Ovary (tissue), 9 donors: ENCODE measurements around the gene RMDN2. TPM values are rescaled to one million over a fixed set of nuclear protein-coding genes. Genes with fewer than 3 reads are reported as not detected.

Experiments used
- DNase-seq, 5 donors: peaks; one replicate each; pipeline ENCODE4 v3.0.0-alpha.2; 2019 to 2020
- H3K27ac ChIP-seq, 2 donors: fragments of 200-600 bp; one replicate each; pipeline versions ENCODE4 v1.5.1 to v1.8.0; 2019 to 2022
- H3K27me3 ChIP-seq: fragments of 200-600 bp; one replicate; pipeline ENCODE4 v1.8.0; 2022
- H3K36me3 ChIP-seq: fragments of 200-600 bp; sonication (generic); one replicate; pipeline ENCODE4 v1.5.1; 2019
- H3K4me1 ChIP-seq: one replicate; pipeline ENCODE4 v1.8.1; 2013; ENCODE audit warnings: mild to moderate bottlenecking, moderate library complexity; ENCODE audit not compliant: insufficient read depth
- H3K4me3 ChIP-seq: fragments of 200-600 bp; sonication (generic); one replicate; pipeline ENCODE4 v1.5.1; 2017
- H3K9me3 ChIP-seq, 2 donors: fragments of 200-600 bp in 1 of 2; sonication (generic) in 1 of 2; one replicate each; pipeline versions ENCODE4 v1.5.1 to v1.8.1; 2013 to 2019; ENCODE audit warnings: mild to moderate bottlenecking in 1 of 2, moderate library complexity in 1 of 2
- EP300 ChIP-seq: sonication (generic); formaldehyde crosslinking; IDR thresholded peaks from one replicate; pipeline ENCODE4 v1.6.1; 2017; ENCODE audit warnings: antibody characterized with exemption
- POLR2A ChIP-seq: fragments of 450-650 bp; IDR thresholded peaks from one replicate; pipeline ENCODE4 v1.6.1; 2017; ENCODE audit warnings: antibody characterized with exemption, mild to moderate bottlenecking, moderate library complexity
- WGBS, 3 donors: extraction: QIAGEN DNeasy Blood & Tissue Kit in 1 of 3; methylation state at CpG; one replicate each; pipeline versions ENCODE4 v1.1.5 to v1.1.7; 2013 to 2017; 5-methylcytosine and 5-hydroxymethylcytosine counted together
- intact Hi-C, 4 donors: fragments of 100-400 bp; cut with DNase I; formaldehyde crosslinking; loops; one replicate each; pipeline versions ENCODE4 v1.11.0 to v1.15.1; 2022 to 2023
- polyA plus RNA-seq, 2 donors: library from polyadenylated mRNA; stranded (reverse); fragments of 200-250 nt in 1 of 2; fragments of 350-450 nt in 1 of 2; fragmentation: Illumina TruSeq in 1 of 2; extraction: RNeasy Lipid Tissue Mini Kit (QIAGEN cat#74804) in 1 of 2; gene quantifications; one replicate each; pipeline ENCODE4 v1.2.3, GENCODE V29; 2013 to 2014
- total RNA-seq, 7 donors: library from RNA; depleted of rRNA in 2 of 7; stranded (reverse); fragments of >200 nt in 2 of 7; fragmentation: NEBNext Ultra II Directional in 3 of 7; extraction: Animal tissue kit (Norgen Biotek cat#: 25700) in 3 of 7; gene quantifications; one replicate each; pipeline versions ENCODE4 v1.1.0 to v1.2.4, GENCODE V29; 2016 to 2023
- TF ChIP-seq, protein P1 (sequence below), 3 donors: fragments of 450-650 bp in 2 of 3; fragments of 200-600 bp in 1 of 3; IDR thresholded peaks; one replicate each; pipeline versions ENCODE4 v1.5.1 to v1.8.0; 2016 to 2022; ENCODE audit warnings: antibody characterized with exemption in 3 of 3, mild to moderate bottlenecking in 1 of 3
- donor health status: DM: no; HTN: no; CAD: no; lungs with moderate emphysema.
- donor health status: DM: no; HTN: no; CAD: no.
- donor health status: Bipolar disorder and iron deficiency.
- donor health status: DM: yes; HTN: yes; CAD: no.
- donor health status: DM: no; HTN: no; CAD: no.
- donor health status: DM: yes; HTN: yes; CAD: no.

Gene RMDN2
- total and polyA plus RNA-seq, 9 donors = 4.7 to 60.9 (median 6.4) TPM

DNA sequence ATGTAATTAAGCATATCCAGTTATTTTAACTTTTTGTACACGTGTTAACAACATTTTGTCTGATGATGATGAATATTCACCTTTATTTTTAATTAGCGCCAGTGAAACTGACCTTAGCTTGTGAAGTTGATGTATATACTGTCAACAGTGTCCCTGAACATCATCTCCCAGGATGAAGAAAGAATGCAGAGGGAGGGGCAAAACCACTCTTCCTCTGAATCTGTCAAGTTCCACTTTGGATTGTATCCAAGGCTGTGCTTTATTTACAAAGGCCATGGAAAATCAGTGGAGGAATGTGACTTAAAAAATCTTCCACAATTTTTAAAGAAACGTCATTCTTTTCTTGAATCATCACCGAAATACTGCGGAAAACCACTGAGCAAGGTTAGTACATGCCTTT, 4.5 kb upstream of the RMDN2 start:
- H3K27ac ChIP-seq = no peak overlapping the region
- peaks cover 2% of the 10 kb centered on the region for H3K4me1 ChIP-seq
- intact Hi-C loops = no loop called here
- H3K36me3 ChIP-seq = no peaks in the 10 kb centered on the region
- H3K9me3 ChIP-seq = no peaks in the 10 kb centered on the region
- TF ChIP-seq, protein P1, sequence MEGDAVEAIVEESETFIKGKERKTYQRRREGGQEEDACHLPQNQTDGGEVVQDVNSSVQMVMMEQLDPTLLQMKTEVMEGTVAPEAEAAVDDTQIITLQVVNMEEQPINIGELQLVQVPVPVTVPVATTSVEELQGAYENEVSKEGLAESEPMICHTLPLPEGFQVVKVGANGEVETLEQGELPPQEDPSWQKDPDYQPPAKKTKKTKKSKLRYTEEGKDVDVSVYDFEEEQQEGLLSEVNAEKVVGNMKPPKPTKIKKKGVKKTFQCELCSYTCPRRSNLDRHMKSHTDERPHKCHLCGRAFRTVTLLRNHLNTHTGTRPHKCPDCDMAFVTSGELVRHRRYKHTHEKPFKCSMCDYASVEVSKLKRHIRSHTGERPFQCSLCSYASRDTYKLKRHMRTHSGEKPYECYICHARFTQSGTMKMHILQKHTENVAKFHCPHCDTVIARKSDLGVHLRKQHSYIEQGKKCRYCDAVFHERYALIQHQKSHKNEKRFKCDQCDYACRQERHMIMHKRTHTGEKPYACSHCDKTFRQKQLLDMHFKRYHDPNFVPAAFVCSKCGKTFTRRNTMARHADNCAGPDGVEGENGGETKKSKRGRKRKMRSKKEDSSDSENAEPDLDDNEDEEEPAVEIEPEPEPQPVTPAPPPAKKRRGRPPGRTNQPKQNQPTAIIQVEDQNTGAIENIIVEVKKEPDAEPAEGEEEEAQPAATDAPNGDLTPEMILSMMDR (IDR thresholded peaks at IDR 0.05) = no peak
- TF ChIP-seq EP300 (no peak), POLR2A (no peak)
- 70 to 75% (median 74%) methylated on average over 5 of the region's 5 CpGs for WGBS, 3 donors
- no peaks in the 10 kb centered on the region for H3K27me3 ChIP-seq
- no peak overlapping the region for H3K4me3 ChIP-seq
- no peak for DNase-seq

DNA sequence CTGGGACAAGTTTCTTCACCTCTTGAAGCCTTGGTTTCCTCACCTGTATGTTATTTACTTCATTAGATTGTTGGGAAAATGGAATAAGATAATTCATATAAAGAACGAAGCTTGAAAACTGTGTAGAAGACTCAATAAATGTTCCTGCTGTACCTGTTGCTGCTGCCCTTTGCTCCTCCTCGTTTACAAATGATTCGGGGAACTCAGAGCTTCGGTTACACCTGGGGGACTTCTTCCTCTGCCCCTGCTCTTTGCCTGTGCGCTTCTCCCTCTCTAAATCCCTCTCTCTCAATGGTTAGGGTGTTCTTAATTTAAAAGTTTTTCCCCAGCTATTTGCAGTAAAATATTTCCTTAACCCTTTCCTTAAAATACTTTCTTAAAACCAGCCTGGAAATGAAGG, 3.3 kb upstream of the RMDN2 start:
- intact Hi-C loops = no loop called here
- Histone ChIP-seq H3K36me3 (no peaks in the 10 kb centered on the region), H3K9me3 (no peaks in the 10 kb centered on the region), H3K27ac (no peak overlapping the region), H3K4me3 (no peak overlapping the region), H3K4me1 (peaks cover 3% of the 10 kb centered on the region), H3K27me3 (no peaks in the 10 kb centered on the region)
- no peak for DNase-seq
- TF ChIP-seq EP300 (no peak), POLR2A (no peak)
- TF ChIP-seq, protein P1 (IDR thresholded peaks at IDR 0.05) = no peak
- 58 to 69% (median 64%) methylated on average over 5 of the region's 5 CpGs for WGBS, 3 donors

DNA sequence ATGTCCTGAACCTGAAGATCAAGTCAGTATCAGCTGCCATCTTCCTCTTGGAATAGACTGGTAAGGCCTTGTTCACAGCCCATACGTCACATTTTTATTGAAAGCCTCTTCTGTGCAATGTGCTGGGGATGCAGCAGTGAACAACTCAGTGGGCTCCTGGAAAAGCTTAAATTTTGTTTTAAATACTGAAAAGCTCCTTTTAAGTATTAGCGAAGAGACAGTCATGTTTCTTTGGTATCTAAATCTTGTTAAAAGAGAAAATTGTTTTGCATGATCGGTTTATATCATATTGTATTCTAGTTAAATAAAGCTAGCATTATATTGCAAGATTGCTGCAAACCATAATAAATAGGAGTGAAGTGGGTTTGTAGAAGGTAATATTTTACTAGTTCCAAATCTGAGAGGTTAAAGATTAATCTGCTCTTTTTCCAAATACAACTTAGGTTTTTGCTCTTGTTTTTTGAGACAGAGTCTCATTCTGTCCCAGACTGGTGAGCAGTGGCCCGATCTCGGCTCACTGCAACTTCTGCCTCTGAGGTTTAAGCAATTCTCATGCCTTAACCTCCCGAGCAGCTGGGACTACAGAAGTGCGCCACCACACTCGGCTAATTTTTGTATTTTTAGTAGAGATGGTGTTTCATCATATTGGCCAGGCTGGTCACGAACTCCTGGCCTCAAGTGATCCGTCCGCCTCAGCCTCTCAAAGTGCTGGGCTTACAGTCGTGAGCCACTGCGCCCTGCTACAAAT, 1.6 kb upstream of the RMDN2 start:
- no peak overlapping the region for H3K27ac ChIP-seq
- 91 to 94% (median 93%) methylated on average over 13 of the region's 13 CpGs for WGBS, 3 donors
- no peak for DNase-seq

DNA sequence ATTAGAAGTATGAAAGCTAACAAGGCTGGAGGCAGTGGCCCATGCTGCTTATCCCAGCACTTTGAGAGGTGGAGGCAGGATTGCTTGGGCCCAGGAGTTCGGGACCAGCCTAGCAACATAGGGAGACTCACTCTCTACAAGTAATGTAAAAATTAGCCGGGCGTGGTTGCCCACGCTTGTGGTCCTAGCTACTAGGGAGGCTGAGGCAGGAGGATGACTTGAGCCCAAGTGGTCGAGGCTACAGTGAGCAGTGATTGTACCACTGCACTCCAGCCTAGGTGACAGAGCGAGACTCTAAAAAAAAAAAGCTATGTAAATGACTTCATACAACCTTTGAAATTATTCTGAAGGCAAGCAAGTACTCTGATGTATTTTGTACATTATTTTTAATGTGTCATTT, 1.5 kb downstream of the RMDN2 start:
- Histone ChIP-seq H3K27me3 (no peaks in the 10 kb centered on the region), H3K4me1 (peaks cover 2% of the 10 kb centered on the region), H3K4me3 (no peak overlapping the region), H3K9me3 (no peaks in the 10 kb centered on the region), H3K36me3 (no peaks in the 10 kb centered on the region), H3K27ac (no peak overlapping the region)
- intact Hi-C loops = no loop called here
- 95 to 97% (median 96%) methylated on average over 6 of the region's 6 CpGs for WGBS, 3 donors
- DNase-seq = no peak
- TF ChIP-seq, protein P1 (IDR thresholded peaks at IDR 0.05) = no peak
- no peak for TF ChIP-seq EP300
- no peak for TF ChIP-seq POLR2A

More for the DNA sequence above, 1.6 kb upstream of the RMDN2 start:
- Histone ChIP-seq H3K36me3 (no peaks in the 10 kb centered on the region), H3K4me3 (no peak overlapping the region), H3K9me3 (no peaks in the 10 kb centered on the region), H3K4me1 (peaks cover 2% of the 10 kb centered on the region), H3K27me3 (no peaks in the 10 kb centered on the region)
- TF ChIP-seq POLR2A (no peak), EP300 (no peak)
- TF ChIP-seq, protein P1 (IDR thresholded peaks at IDR 0.05) = no peak
- intact Hi-C loops = no loop called here
